GM19397 (cell line): Measurements from ENCODE around the gene CAMK1G.

Source experiments
- ATAC-seq: cut with Tn5 transposase; IDR thresholded peaks from one replicate; pipeline ENCODE4 v1.9.1; 2021; ENCODE audit warnings: mild to moderate bottlenecking, moderate library complexity; ENCODE audit not compliant: unreplicated experiment

CAMK1G gene

DNA sequence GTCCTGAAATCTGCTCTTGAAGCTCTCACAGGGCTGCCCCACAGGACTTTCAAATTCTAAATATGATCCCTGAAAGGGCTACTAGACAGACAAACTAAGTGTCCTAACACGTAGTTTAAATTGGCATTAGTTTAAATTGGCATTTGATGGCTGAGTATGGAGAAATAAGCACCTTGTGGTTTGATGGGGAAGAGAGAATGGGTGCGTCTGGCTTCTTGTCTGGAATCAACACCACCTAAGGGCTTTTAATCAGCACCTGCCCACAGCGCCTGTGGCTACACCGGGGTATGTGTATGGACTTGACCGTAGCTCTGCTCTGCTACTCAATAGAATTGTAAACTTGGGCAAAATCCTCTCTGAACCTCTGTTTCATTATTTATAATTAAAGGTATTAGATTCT lies 74.4 kb downstream of the CAMK1G start:
- ATAC-seq: no peak

DNA sequence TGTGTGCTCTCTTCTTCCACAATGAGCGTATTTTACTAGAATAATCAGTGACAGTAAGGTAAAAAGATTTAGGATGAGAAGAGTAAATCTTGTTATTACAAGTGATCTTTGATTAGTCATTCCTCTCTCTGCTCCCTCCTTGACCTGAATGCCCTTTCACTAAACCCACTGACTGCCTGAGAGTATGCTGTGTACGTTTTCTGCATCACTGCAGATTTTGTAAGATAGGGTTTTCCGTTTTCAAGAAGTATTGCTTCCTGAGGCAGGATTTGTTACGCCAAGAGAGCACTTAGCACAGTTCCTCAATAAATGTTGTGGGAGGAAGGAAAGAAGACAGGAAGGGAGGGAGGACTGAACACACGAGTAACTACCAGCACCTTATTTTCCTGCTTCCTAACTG lies 76.4 kb downstream of the CAMK1G start:
- peak; percentile 64 for ATAC-seq

DNA sequence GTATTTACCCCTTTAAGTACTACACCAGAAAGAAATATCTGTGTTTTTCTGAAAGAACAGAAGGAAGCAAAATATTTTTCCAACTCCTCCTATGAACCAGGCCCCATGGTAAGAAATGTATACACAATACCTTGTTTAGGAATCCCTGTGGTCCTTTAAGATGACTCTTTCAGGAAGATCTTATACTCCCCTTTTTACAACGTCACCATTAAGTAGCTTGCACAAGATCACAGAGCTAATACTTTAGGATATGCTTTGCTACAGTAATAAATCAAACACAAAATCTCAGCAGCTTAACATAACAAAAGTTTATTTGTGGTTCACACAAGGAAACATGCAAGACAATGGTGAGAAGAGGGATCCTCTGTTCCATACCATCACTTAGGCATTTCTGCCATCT lies 77.6 kb downstream of the CAMK1G start:
- ATAC-seq: no peak

DNA sequence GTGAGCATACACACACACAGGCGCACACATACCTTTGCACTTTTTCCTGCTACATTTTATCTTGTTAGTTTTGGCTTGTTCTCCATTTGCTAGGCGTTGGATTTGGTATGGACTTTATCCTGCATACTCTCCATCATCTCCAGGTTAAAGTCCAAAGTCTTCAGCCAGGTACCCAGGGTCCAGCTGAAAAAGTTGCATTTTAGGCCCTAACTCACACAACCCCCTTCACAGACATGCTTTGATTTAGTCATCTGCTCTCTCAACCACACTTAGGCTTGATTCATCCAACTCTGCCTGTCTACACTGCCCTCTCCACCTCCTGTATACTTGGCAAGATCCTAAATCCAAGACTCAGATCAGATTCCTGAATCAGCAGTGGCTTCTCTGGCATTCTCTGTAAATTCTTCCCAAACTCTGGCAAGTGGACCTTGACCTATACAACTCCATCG lies 79.4 kb downstream of the CAMK1G start:
- ATAC-seq: no peak
